Endothelial cell of umbilical vein (primary cell): ENCODE data around the gene CBFA2T3. TPM values are rescaled to one million over a fixed set of nuclear protein-coding genes. Genes with fewer than 3 reads are reported as not detected.

Source experiments
- BruUV-seq: library from RNA; stranded (reverse); fragments of 400-500 nt; replicated peaks from 2 replicates; lab custom pipeline; 2021; lab: Mats Ljungman, UMichigan
- CTCF ChIA-PET: fragments of 300-600, 350-600 bp; sonication (Branson Sonifier 250); formaldehyde crosslinking; loops from one replicate; lab custom pipeline; 2021; ENCODE audit warnings: antibody characterized with exemption, inconsistent platforms; lab: Charles Lee
- POLR2A ChIA-PET: fragments of 300-600, 350-600 bp; sonication (Branson Sonifier 250); formaldehyde crosslinking; loops from one replicate; lab custom pipeline; 2021; ENCODE audit warnings: antibody characterized with exemption, inconsistent platforms; lab: Charles Lee
- DNase-seq: peaks from one replicate; pipeline ENCODE4 v3.0.0-alpha.2; 2011; ENCODE audit warnings: low read depth, low spot score
- FAIRE-seq: peaks from 2 replicates; lab custom pipeline; 2011; peaks lifted over from hg19 to GRCh38; lab: Jason Lieb, UNC
- H2AFZ ChIP-seq: 2 replicates; pipeline ENCODE4 v1.6.0; 2012; ENCODE audit warnings: low read depth, low read length, control low read depth, inconsistent platforms
- H3K27ac ChIP-seq: 2 replicates; pipeline ENCODE4 v1.5.1; 2011; ENCODE audit warnings: low read depth, mild to moderate bottlenecking, control low read depth, low read length, moderate library complexity; ENCODE audit not compliant: insufficient read depth
- H3K27me3 ChIP-seq, 2 experiments: 2 replicates each; pipeline versions ENCODE4 v1.6.0 to v1.6.1; 2011; ENCODE audit warnings: low read length in 2 of 2, mixed read lengths in 1 of 2; ENCODE audit not compliant: control insufficient read depth in 2 of 2, insufficient read depth in 2 of 2
- H3K36me3 ChIP-seq, 2 experiments: 2 replicates in 1 of 2; 3 replicates in 1 of 2; pipeline ENCODE4 v1.5.1; 2011; ENCODE audit warnings: low read length in 2 of 2, mild to moderate bottlenecking in 1 of 2, moderate library complexity in 1 of 2; ENCODE audit not compliant: control insufficient read depth in 2 of 2, insufficient read depth in 2 of 2; ENCODE audit errors: extremely low read depth in 1 of 2
- H3K4me1 ChIP-seq: 3 replicates; pipeline ENCODE4 v1.5.1; 2011; ENCODE audit warnings: mild to moderate bottlenecking, low read length; ENCODE audit not compliant: control insufficient read depth, insufficient read depth; ENCODE audit errors: extremely low read depth
- H3K4me2 ChIP-seq: 2 replicates; pipeline ENCODE4 v1.6.1; 2011; ENCODE audit warnings: low read length, control low read depth, mixed read lengths; ENCODE audit not compliant: insufficient read depth
- H3K4me3 ChIP-seq, 3 experiments: fragments of 200-600 bp in 1 of 3; sonication (generic), shearing (Covaris generic) in 1 of 3; replicated peaks in 1 of 3; 2 replicates each; pipeline ENCODE4 v1.5.1; 2011 to 2016; ENCODE audit warnings: control low read depth in 3 of 3, low read length in 3 of 3, mild to moderate bottlenecking in 2 of 3, inconsistent platforms in 1 of 3, low read depth in 1 of 3, moderate library complexity in 1 of 3; ENCODE audit not compliant: insufficient read depth in 1 of 3
- H3K79me2 ChIP-seq: 2 replicates; pipeline ENCODE4 v1.6.0; 2012; ENCODE audit warnings: low read length, inconsistent platforms; ENCODE audit not compliant: control insufficient read depth, insufficient read depth
- H3K9ac ChIP-seq: replicated peaks from 2 replicates; pipeline ENCODE3; 2011; ENCODE audit warnings: low read length, control low read depth; ENCODE audit not compliant: insufficient read depth; ENCODE audit errors: extremely low read depth
- H3K9me1 ChIP-seq: replicated peaks from 3 replicates; pipeline ENCODE4 v1.6.0; 2011; ENCODE audit warnings: mild to moderate bottlenecking, low read length; ENCODE audit not compliant: control insufficient read depth, insufficient read depth; ENCODE audit errors: extremely low read depth
- H3K9me3 ChIP-seq: replicated peaks from 2 replicates; pipeline ENCODE4 v1.5.1; 2012; ENCODE audit warnings: low read length, inconsistent platforms; ENCODE audit not compliant: control insufficient read depth, insufficient read depth
- H4K20me1 ChIP-seq: replicated peaks from 2 replicates; pipeline ENCODE3; 2011; ENCODE audit warnings: mild to moderate bottlenecking, low read length; ENCODE audit not compliant: control insufficient read depth, insufficient read depth; ENCODE audit errors: extremely low read depth
- EZH2 ChIP-seq: IDR thresholded peaks from 2 replicates; pipeline ENCODE4 v1.6.1; 2012; ENCODE audit warnings: borderline replicate concordance, low read depth, mild to moderate bottlenecking, moderate library complexity, low read length, inconsistent platforms; ENCODE audit not compliant: severe bottlenecking
- FOS ChIP-seq: IDR thresholded peaks from 2 replicates; pipeline ENCODE4 v1.6.1; 2011; ENCODE audit warnings: mild to moderate bottlenecking, low read length, moderate library complexity, borderline replicate concordance; ENCODE audit not compliant: insufficient read depth
- GATA2 ChIP-seq: IDR thresholded peaks from 2 replicates; pipeline ENCODE4 v1.7.0; 2011; ENCODE audit warnings: low read depth, mild to moderate bottlenecking, moderate library complexity, mixed read lengths, low read length; ENCODE audit not compliant: insufficient read length, insufficient read depth
- JUN ChIP-seq: IDR thresholded peaks from 2 replicates; pipeline ENCODE4 v1.6.1; 2011; ENCODE audit warnings: borderline replicate concordance, low read depth; ENCODE audit not compliant: insufficient read length, insufficient read depth
- MYC ChIP-seq: IDR thresholded peaks from one replicate; pipeline ENCODE4 v1.6.1; 2011; ENCODE audit warnings: mild to moderate bottlenecking, low read depth, low read length
- POLR2A ChIP-seq: IDR thresholded peaks from 2 replicates; pipeline ENCODE4 v1.6.1; 2012; ENCODE audit warnings: low read depth, mild to moderate bottlenecking, control low read depth, low read length
- POLR2AphosphoS5 ChIP-seq: IDR thresholded peaks from 2 replicates; pipeline ENCODE4 v1.6.1; 2012; ENCODE audit warnings: low read depth, mild to moderate bottlenecking, control low read depth, low read length, moderate library complexity; ENCODE audit not compliant: insufficient read depth
- dilution Hi-C: fragments of 300-500 bp; cut with MboI; formaldehyde crosslinking; loops from one replicate; pipeline ENCODE4 v1.15.0; 2019; ENCODE audit warnings: low sequenced_read_pairs; ENCODE audit not compliant: extremely low pct_ligation_motif_present
- intact Hi-C: fragments of 100-400 bp; cut with micrococcal nuclease; formaldehyde crosslinking; loops from one replicate; pipeline ENCODE4 v1.10.0; 2022
- polyA plus RNA-seq, 4 experiments: library from polyadenylated mRNA; depleted of rRNA in 3 of 4; stranded (reverse) in 3 of 4; unstranded in 1 of 4; fragments of >200 nt; gene quantifications; 2 replicates each; pipeline versions ENCODE4 v1.2.1 to v1.2.3, GENCODE V29; 2011 to 2012; ENCODE audit warnings: missing spikeins in 1 of 4
- total RNA-seq: library from RNA; stranded (reverse); gene quantifications from 2 replicates; pipeline ENCODE4 v1.2.3, GENCODE V29; 2021
- TF ChIP-seq, protein P1 (sequence below), 2 donors: IDR thresholded peaks; 1 replicate in 1 of 2; 2 replicates in 1 of 2; pipeline ENCODE4 v1.5.1; 2011; ENCODE audit warnings: low read length in 2 of 2, mild to moderate bottlenecking in 2 of 2, moderate library complexity in 2 of 2, control low read depth in 1 of 2, inconsistent platforms in 1 of 2, low read depth in 1 of 2; ENCODE audit not compliant: insufficient read depth in 1 of 2; ENCODE audit errors: extremely low read depth in 1 of 2
- TF ChIP-seq, protein P2 (sequence below): IDR thresholded peaks from 2 replicates; pipeline ENCODE4 v1.6.1; 2011; ENCODE audit not compliant: insufficient read depth, insufficient read length

The CBFA2T3 gene
- total and polyA plus RNA-seq, 2 donors (not counting 3 experiments of a cell fraction or from before 2014, with no cell fraction given), result not detected

DNA sequence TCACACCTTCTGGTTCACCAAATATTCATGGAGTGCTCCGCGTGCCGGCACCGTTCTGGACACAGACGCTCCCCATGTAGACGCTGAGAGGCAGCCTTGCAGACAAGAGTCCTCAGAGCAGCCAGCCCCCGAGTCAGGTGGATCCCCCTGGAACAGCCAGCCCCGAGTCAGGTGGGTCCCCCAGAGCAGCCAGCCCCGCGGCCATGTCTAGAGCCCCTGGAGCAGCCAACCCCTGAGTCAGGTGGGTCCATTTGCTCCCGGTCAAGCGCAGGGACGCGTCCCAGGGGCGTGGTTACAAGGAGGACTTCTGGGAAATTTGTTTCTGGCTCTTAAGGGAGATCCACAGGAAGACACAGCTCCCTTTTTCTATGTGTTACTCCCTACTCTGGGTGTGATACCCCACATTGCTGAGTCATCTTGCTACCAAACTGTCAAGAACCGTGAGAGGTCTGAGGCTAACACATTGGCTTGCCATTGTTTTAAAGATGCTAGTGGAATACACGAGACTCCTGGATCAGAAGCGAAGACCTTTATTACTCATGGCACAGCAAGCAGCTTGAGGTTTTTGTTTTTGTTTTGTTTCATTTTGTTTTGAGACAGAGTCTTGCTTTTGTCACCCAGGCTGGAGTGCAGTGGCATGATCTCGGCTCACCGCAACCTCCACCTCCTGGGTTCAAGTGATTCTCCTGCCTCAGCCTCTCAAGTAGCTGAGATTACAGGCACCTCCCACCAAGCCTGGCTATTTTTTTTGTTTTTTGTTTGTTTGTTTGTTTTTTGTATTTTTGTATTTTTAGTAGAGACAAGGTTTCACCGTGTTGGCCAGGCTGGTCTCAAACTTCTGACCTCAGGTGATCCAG, 43.3 kb upstream of the CBFA2T3 start:
- no peaks in the 10 kb centered on the region for H3K4me1 ChIP-seq
- BruUV-seq, result no TSS peak
- CTCF ChIA-PET, result no interaction called here
- no peak overlapping the region for H2AFZ ChIP-seq
- TF ChIP-seq, protein P1, sequence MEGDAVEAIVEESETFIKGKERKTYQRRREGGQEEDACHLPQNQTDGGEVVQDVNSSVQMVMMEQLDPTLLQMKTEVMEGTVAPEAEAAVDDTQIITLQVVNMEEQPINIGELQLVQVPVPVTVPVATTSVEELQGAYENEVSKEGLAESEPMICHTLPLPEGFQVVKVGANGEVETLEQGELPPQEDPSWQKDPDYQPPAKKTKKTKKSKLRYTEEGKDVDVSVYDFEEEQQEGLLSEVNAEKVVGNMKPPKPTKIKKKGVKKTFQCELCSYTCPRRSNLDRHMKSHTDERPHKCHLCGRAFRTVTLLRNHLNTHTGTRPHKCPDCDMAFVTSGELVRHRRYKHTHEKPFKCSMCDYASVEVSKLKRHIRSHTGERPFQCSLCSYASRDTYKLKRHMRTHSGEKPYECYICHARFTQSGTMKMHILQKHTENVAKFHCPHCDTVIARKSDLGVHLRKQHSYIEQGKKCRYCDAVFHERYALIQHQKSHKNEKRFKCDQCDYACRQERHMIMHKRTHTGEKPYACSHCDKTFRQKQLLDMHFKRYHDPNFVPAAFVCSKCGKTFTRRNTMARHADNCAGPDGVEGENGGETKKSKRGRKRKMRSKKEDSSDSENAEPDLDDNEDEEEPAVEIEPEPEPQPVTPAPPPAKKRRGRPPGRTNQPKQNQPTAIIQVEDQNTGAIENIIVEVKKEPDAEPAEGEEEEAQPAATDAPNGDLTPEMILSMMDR (IDR thresholded peaks at IDR 0.05; ENCODE audit: extremely low read depth in 1 of 2, insufficient read depth in 1 of 2, low read depth in 1 of 2, low read length in 2 of 2), result no peak
- TF ChIP-seq GATA2 (no peak), EZH2 (no peak), POLR2A (no peak), POLR2AphosphoS5 (no peak), FOS (no peak), JUN (no peak), MYC (no peak)
- TF ChIP-seq, protein P2, sequence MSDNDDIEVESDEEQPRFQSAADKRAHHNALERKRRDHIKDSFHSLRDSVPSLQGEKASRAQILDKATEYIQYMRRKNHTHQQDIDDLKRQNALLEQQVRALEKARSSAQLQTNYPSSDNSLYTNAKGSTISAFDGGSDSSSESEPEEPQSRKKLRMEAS, result no peak
- no peaks in the 10 kb centered on the region for H3K27me3 ChIP-seq
- no peaks in the 10 kb centered on the region for H3K36me3 ChIP-seq
- H3K79me2 ChIP-seq, result no peaks in the 10 kb centered on the region
- FAIRE-seq (no peak), DNase-seq (no peak)
- H3K4me2 ChIP-seq, result no peak overlapping the region
- POLR2A ChIA-PET, result no interaction called here
- H3K27ac ChIP-seq, result no peak overlapping the region
- no peak overlapping the region for H3K4me3 ChIP-seq
- H3K9me3 ChIP-seq, result no peaks in the 10 kb centered on the region
- no peaks in the 10 kb centered on the region for H4K20me1 ChIP-seq
- dilution Hi-C loops (no loop called here), intact Hi-C loops (no loop called here)
- H3K9ac ChIP-seq, result no peak overlapping the region
- no peaks in the 10 kb centered on the region for H3K9me1 ChIP-seq
